Endothelial cell of umbilical vein (primary cell): ENCODE measurements around the gene ZNRF3. TPM values are rescaled to one million over a fixed set of nuclear protein-coding genes. Genes with fewer than 3 reads are reported as not detected.

ENCODE experiments used
- BruUV-seq: library from RNA; stranded (reverse); fragments of 400-500 nt; replicated peaks from 2 replicates; lab custom pipeline; 2021; lab: Mats Ljungman, UMichigan
- CTCF ChIA-PET: fragments of 300-600, 350-600 bp; sonication (Branson Sonifier 250); formaldehyde crosslinking; loops from one replicate; lab custom pipeline; 2021; ENCODE audit warnings: antibody characterized with exemption, inconsistent platforms; lab: Charles Lee
- POLR2A ChIA-PET: fragments of 300-600, 350-600 bp; sonication (Branson Sonifier 250); formaldehyde crosslinking; loops from one replicate; lab custom pipeline; 2021; ENCODE audit warnings: antibody characterized with exemption, inconsistent platforms; lab: Charles Lee
- DNase-seq: peaks from one replicate; pipeline ENCODE4 v3.0.0-alpha.2; 2011; ENCODE audit warnings: low read depth, low spot score
- FAIRE-seq: peaks from 2 replicates; lab custom pipeline; 2011; peaks lifted over from hg19 to GRCh38; lab: Jason Lieb, UNC
- H2AFZ ChIP-seq: 2 replicates; pipeline ENCODE4 v1.6.0; 2012; ENCODE audit warnings: low read depth, low read length, control low read depth, inconsistent platforms
- H3K27ac ChIP-seq: 2 replicates; pipeline ENCODE4 v1.5.1; 2011; ENCODE audit warnings: low read depth, mild to moderate bottlenecking, control low read depth, low read length, moderate library complexity; ENCODE audit not compliant: insufficient read depth
- H3K27me3 ChIP-seq, 2 experiments: 2 replicates each; pipeline versions ENCODE4 v1.6.0 to v1.6.1; 2011; ENCODE audit warnings: low read length in 2 of 2, mixed read lengths in 1 of 2; ENCODE audit not compliant: control insufficient read depth in 2 of 2, insufficient read depth in 2 of 2
- H3K36me3 ChIP-seq, 2 experiments: 2 replicates in 1 of 2; 3 replicates in 1 of 2; pipeline ENCODE4 v1.5.1; 2011; ENCODE audit warnings: low read length in 2 of 2, mild to moderate bottlenecking in 1 of 2, moderate library complexity in 1 of 2; ENCODE audit not compliant: control insufficient read depth in 2 of 2, insufficient read depth in 2 of 2; ENCODE audit errors: extremely low read depth in 1 of 2
- H3K4me1 ChIP-seq: 3 replicates; pipeline ENCODE4 v1.5.1; 2011; ENCODE audit warnings: mild to moderate bottlenecking, low read length; ENCODE audit not compliant: control insufficient read depth, insufficient read depth; ENCODE audit errors: extremely low read depth
- H3K4me2 ChIP-seq: 2 replicates; pipeline ENCODE4 v1.6.1; 2011; ENCODE audit warnings: low read length, control low read depth, mixed read lengths; ENCODE audit not compliant: insufficient read depth
- H3K4me3 ChIP-seq, 3 experiments: fragments of 200-600 bp in 1 of 3; sonication (generic), shearing (Covaris generic) in 1 of 3; replicated peaks in 1 of 3; 2 replicates each; pipeline ENCODE4 v1.5.1; 2011 to 2016; ENCODE audit warnings: control low read depth in 3 of 3, low read length in 3 of 3, mild to moderate bottlenecking in 2 of 3, inconsistent platforms in 1 of 3, low read depth in 1 of 3, moderate library complexity in 1 of 3; ENCODE audit not compliant: insufficient read depth in 1 of 3
- H3K79me2 ChIP-seq: 2 replicates; pipeline ENCODE4 v1.6.0; 2012; ENCODE audit warnings: low read length, inconsistent platforms; ENCODE audit not compliant: control insufficient read depth, insufficient read depth
- H3K9ac ChIP-seq: replicated peaks from 2 replicates; pipeline ENCODE3; 2011; ENCODE audit warnings: low read length, control low read depth; ENCODE audit not compliant: insufficient read depth; ENCODE audit errors: extremely low read depth
- H3K9me1 ChIP-seq: replicated peaks from 3 replicates; pipeline ENCODE4 v1.6.0; 2011; ENCODE audit warnings: mild to moderate bottlenecking, low read length; ENCODE audit not compliant: control insufficient read depth, insufficient read depth; ENCODE audit errors: extremely low read depth
- H3K9me3 ChIP-seq: replicated peaks from 2 replicates; pipeline ENCODE4 v1.5.1; 2012; ENCODE audit warnings: low read length, inconsistent platforms; ENCODE audit not compliant: control insufficient read depth, insufficient read depth
- H4K20me1 ChIP-seq: replicated peaks from 2 replicates; pipeline ENCODE3; 2011; ENCODE audit warnings: mild to moderate bottlenecking, low read length; ENCODE audit not compliant: control insufficient read depth, insufficient read depth; ENCODE audit errors: extremely low read depth
- CTCF ChIP-seq, 2 donors: IDR thresholded peaks; 1 replicate in 1 of 2; 2 replicates in 1 of 2; pipeline ENCODE4 v1.5.1; 2011; ENCODE audit warnings: low read length in 2 of 2, mild to moderate bottlenecking in 2 of 2, moderate library complexity in 2 of 2, control low read depth in 1 of 2, inconsistent platforms in 1 of 2, low read depth in 1 of 2; ENCODE audit not compliant: insufficient read depth in 1 of 2; ENCODE audit errors: extremely low read depth in 1 of 2
- EZH2 ChIP-seq: IDR thresholded peaks from 2 replicates; pipeline ENCODE4 v1.6.1; 2012; ENCODE audit warnings: borderline replicate concordance, low read depth, mild to moderate bottlenecking, moderate library complexity, low read length, inconsistent platforms; ENCODE audit not compliant: severe bottlenecking
- FOS ChIP-seq: IDR thresholded peaks from 2 replicates; pipeline ENCODE4 v1.6.1; 2011; ENCODE audit warnings: mild to moderate bottlenecking, low read length, moderate library complexity, borderline replicate concordance; ENCODE audit not compliant: insufficient read depth
- JUN ChIP-seq: IDR thresholded peaks from 2 replicates; pipeline ENCODE4 v1.6.1; 2011; ENCODE audit warnings: borderline replicate concordance, low read depth; ENCODE audit not compliant: insufficient read length, insufficient read depth
- MYC ChIP-seq: IDR thresholded peaks from one replicate; pipeline ENCODE4 v1.6.1; 2011; ENCODE audit warnings: mild to moderate bottlenecking, low read depth, low read length
- POLR2A ChIP-seq: IDR thresholded peaks from 2 replicates; pipeline ENCODE4 v1.6.1; 2012; ENCODE audit warnings: low read depth, mild to moderate bottlenecking, control low read depth, low read length
- POLR2AphosphoS5 ChIP-seq: IDR thresholded peaks from 2 replicates; pipeline ENCODE4 v1.6.1; 2012; ENCODE audit warnings: low read depth, mild to moderate bottlenecking, control low read depth, low read length, moderate library complexity; ENCODE audit not compliant: insufficient read depth
- dilution Hi-C: fragments of 300-500 bp; cut with MboI; formaldehyde crosslinking; loops from one replicate; pipeline ENCODE4 v1.15.0; 2019; ENCODE audit warnings: low sequenced_read_pairs; ENCODE audit not compliant: extremely low pct_ligation_motif_present
- intact Hi-C: fragments of 100-400 bp; cut with micrococcal nuclease; formaldehyde crosslinking; loops from one replicate; pipeline ENCODE4 v1.10.0; 2022
- polyA plus RNA-seq, 4 experiments: library from polyadenylated mRNA; depleted of rRNA in 3 of 4; stranded (reverse) in 3 of 4; unstranded in 1 of 4; fragments of >200 nt; gene quantifications; 2 replicates each; pipeline versions ENCODE4 v1.2.1 to v1.2.3, GENCODE V29; 2011 to 2012; ENCODE audit warnings: missing spikeins in 1 of 4
- total RNA-seq: library from RNA; stranded (reverse); gene quantifications from 2 replicates; pipeline ENCODE4 v1.2.3, GENCODE V29; 2021

The ZNRF3 gene
- total and polyA plus RNA-seq, 2 donors (not counting 3 experiments of a cell fraction or from before 2014, with no cell fraction given) = 2.7 to 5.2 TPM

GRCh38 chr22:28989035-28989464 lies 105.7 kb downstream of the ZNRF3 start:
- Histone ChIP-seq H3K4me2 (no peak overlapping the region), H3K36me3 (no peaks in the 10 kb centered on the region), H3K27ac (no peak overlapping the region), H4K20me1 (no peaks in the 10 kb centered on the region), H3K4me1 (no peaks in the 10 kb centered on the region), H3K4me3 (no peak overlapping the region), H2AFZ (no peak overlapping the region), H3K9me3 (no peaks in the 10 kb centered on the region), H3K27me3 (no peaks in the 10 kb centered on the region), H3K79me2 (no peaks in the 10 kb centered on the region), H3K9me1 (no peaks in the 10 kb centered on the region), H3K9ac (no peak overlapping the region)
- FAIRE-seq (no peak), DNase-seq (no peak)
- ChIA-PET POLR2A (no interaction called here), CTCF (interaction anchor here (1.9 to 2.4 kb wide), 2 partner anchors 9 to 11 kb away, joined by 4 to 8 read pairs; no protein-coding TSS in a partner anchor)
- no peak for TF ChIP-seq JUN
- no peak for TF ChIP-seq POLR2AphosphoS5
- no peak for TF ChIP-seq CTCF (IDR thresholded peaks at IDR 0.05; ENCODE audit: extremely low read depth in 1 of 2, insufficient read depth in 1 of 2, low read depth in 1 of 2, low read length in 2 of 2)
- TF ChIP-seq EZH2 = no peak
- TF ChIP-seq FOS = no peak
- TF ChIP-seq MYC = no peak
- TF ChIP-seq POLR2A = no peak
- no TSS peak for BruUV-seq
- dilution Hi-C loops (no loop called here), intact Hi-C loops (no loop called here)
